GM23338 (cell line): ENCODE data around the gene FBXW4. TPM values are rescaled to one million over a fixed set of nuclear protein-coding genes. Genes with fewer than 3 reads are reported as not detected.

Experiments
- ATAC-seq: fragments of 200-7000 bp; cut with Tn5 transposase; 3 replicates; pipeline ENCODE4 v1.9.1; 2020
- DNase-seq: peaks from one replicate; pipeline ENCODE4 v3.0.0-alpha.2; 2015; ENCODE audit warnings: low spot score
- H2AFZ ChIP-seq: fragments of 200-600 bp; sonication (generic); 2 replicates; pipeline ENCODE4 v1.8.0; 2016; ENCODE audit warnings: antibody characterized with exemption, mild to moderate bottlenecking, moderate library complexity
- H3F3A ChIP-seq: fragments of 200-600 bp; sonication (generic); replicated peaks from 2 replicates; pipeline ENCODE4 v1.8.0; 2017; ENCODE audit warnings: antibody characterized with exemption, mixed run types, low read depth
- H3K27ac ChIP-seq: fragments of 200-600 bp; sonication (generic); 2 replicates; pipeline ENCODE4 v1.6.1; 2016; ENCODE audit warnings: low read depth
- H3K27me3 ChIP-seq: fragments of 200-600 bp; sonication (generic); 2 replicates; pipeline ENCODE4 v1.8.0; 2016; ENCODE audit warnings: mild to moderate bottlenecking, mixed run types, moderate library complexity; ENCODE audit not compliant: insufficient read depth
- H3K36me3 ChIP-seq: fragments of 200-600 bp; sonication (generic); 2 replicates; pipeline ENCODE4 v1.8.0; 2016; ENCODE audit warnings: mild to moderate bottlenecking; ENCODE audit not compliant: insufficient read depth
- H3K4me1 ChIP-seq: fragments of 200-600 bp; sonication (generic); 2 replicates; pipeline ENCODE4 v1.8.0; 2016; ENCODE audit warnings: mild to moderate bottlenecking, moderate library complexity; ENCODE audit not compliant: insufficient read depth
- H3K4me2 ChIP-seq: fragments of 200-600 bp; sonication (generic); 2 replicates; pipeline ENCODE4 v1.7.1; 2017; ENCODE audit warnings: mixed run types
- H3K4me3 ChIP-seq: fragments of 200-600 bp; sonication (generic); 2 replicates; pipeline ENCODE4 v1.6.1; 2016; ENCODE audit warnings: mixed run types
- H3K79me2 ChIP-seq: fragments of 200-600 bp; sonication (generic); replicated peaks from 2 replicates; pipeline ENCODE4 v1.8.0; 2017; ENCODE audit warnings: mild to moderate bottlenecking; ENCODE audit not compliant: insufficient read depth
- H3K9me2 ChIP-seq: fragments of 200-600 bp; sonication (generic); 2 replicates; pipeline ENCODE4 v1.8.0; 2017; ENCODE audit not compliant: insufficient read depth
- H4K20me1 ChIP-seq: fragments of 200-600 bp; sonication (generic); replicated peaks from 2 replicates; pipeline ENCODE4 v1.8.0; 2017; ENCODE audit warnings: mild to moderate bottlenecking; ENCODE audit not compliant: insufficient read depth
- H3K27ac Mint-ChIP-seq: 2 replicates; pipeline ENCODE4 v1.8.0; 2020; ENCODE audit warnings: inconsistent platforms, mild to moderate bottlenecking, moderate library complexity, mixed read lengths
- H3K27me3 Mint-ChIP-seq: 3 replicates; pipeline ENCODE4 v1.8.0; 2022; ENCODE audit warnings: low read depth, mild to moderate bottlenecking, moderate library complexity, mixed read lengths, inconsistent platforms; ENCODE audit not compliant: insufficient read depth, poor library complexity
- H3K36me3 Mint-ChIP-seq: 3 replicates; pipeline ENCODE4 v1.8.0; 2021; ENCODE audit warnings: low read depth, mild to moderate bottlenecking, inconsistent platforms, moderate library complexity, mixed read lengths
- H3K4me1 Mint-ChIP-seq: 3 replicates; pipeline ENCODE4 v1.8.0; 2020; ENCODE audit warnings: mild to moderate bottlenecking, inconsistent platforms, mixed read lengths
- H3K4me3 Mint-ChIP-seq: 3 replicates; pipeline ENCODE4 v1.8.0; 2021; ENCODE audit warnings: moderate library complexity, mild to moderate bottlenecking, inconsistent platforms, mixed read lengths
- H3K9me3 Mint-ChIP-seq: 3 replicates; pipeline ENCODE4 v1.8.0; 2020; ENCODE audit warnings: moderate library complexity, mild to moderate bottlenecking, inconsistent platforms, mixed read lengths
- CTCF ChIP-seq, 2 experiments: fragments of 200-600 bp in 1 of 2; sonication (generic) in 1 of 2; conservative IDR thresholded peaks; 2 replicates each; pipeline versions ENCODE4 v1.5.1 to v1.6.1; 2016 to 2017; ENCODE audit warnings: antibody characterized with exemption in 2 of 2, low read depth in 2 of 2, mild to moderate bottlenecking in 2 of 2, moderate library complexity in 1 of 2
- EZH2 ChIP-seq: fragments of 200-600 bp; sonication (generic); IDR thresholded peaks from one replicate; pipeline ENCODE4 v1.8.0; 2017; ENCODE audit warnings: antibody characterized with exemption, mild to moderate bottlenecking, low read depth; ENCODE audit not compliant: unreplicated experiment
- JUNB ChIP-seq: IDR thresholded peaks from one replicate; pipeline ENCODE4 v1.6.1; 2016; ENCODE audit warnings: antibody characterized with exemption; ENCODE audit not compliant: unreplicated experiment
- NANOG ChIP-seq: IDR thresholded peaks from 2 replicates; pipeline ENCODE4 v1.6.1; 2016; ENCODE audit warnings: antibody characterized with exemption, borderline replicate concordance
- POLR2AphosphoS5 ChIP-seq: IDR thresholded peaks from 2 replicates; pipeline ENCODE4 v1.6.1; 2016; ENCODE audit warnings: antibody characterized with exemption, low read depth
- ZNF114 ChIP-seq: fragments of 250-450 bp; sonication (Bioruptor Pico); IDR thresholded peaks from 2 replicates; pipeline ENCODE4 v1.5.0; 2020; ENCODE audit warnings: mild to moderate bottlenecking, moderate library complexity
- ZNF331 ChIP-seq: fragments of 250-450 bp; sonication (Bioruptor Pico); IDR thresholded peaks from 2 replicates; pipeline ENCODE4 v1.5.0; 2020; ENCODE audit warnings: low read depth, mild to moderate bottlenecking, moderate library complexity
- polyA plus RNA-seq: library from polyadenylated mRNA; unstranded; fragments of >200 nt; fragmentation: Nextera tagmentation; extraction: Ambion mirVana; gene quantifications from 2 replicates; pipeline ENCODE4 v1.2.1, GENCODE V29; 2016
- total RNA-seq: library from RNA; depleted of rRNA; stranded (reverse); fragments of >200 nt; shearing (Covaris generic); gene quantifications from 2 replicates; pipeline ENCODE4 v1.2.3, GENCODE V29; 2014

FBXW4 gene
- total and polyA plus RNA-seq, 2 experiments from 2014 or later, result 8.0 to 18.6 TPM

GRCh38 chr10:101720606-101721230 is 25.7 kb upstream of the FBXW4 start:
- H3K9me2 ChIP-seq, result no peaks in the 10 kb centered on the region
- no peak overlapping the region for H3K4me2 ChIP-seq
- H3K27me3 ChIP-seq, result no peaks in the 10 kb centered on the region
- no peaks in the 10 kb centered on the region for H4K20me1 ChIP-seq
- no peaks in the 10 kb centered on the region for H3F3A ChIP-seq
- H2AFZ ChIP-seq, result no peak overlapping the region
- no peaks in the 10 kb centered on the region for H3K36me3 ChIP-seq
- H3K4me1 Mint-ChIP-seq, result peaks cover 11% of the 10 kb centered on the region
- no peaks in the 10 kb centered on the region for H3K9me3 Mint-ChIP-seq
- TF ChIP-seq NANOG, result no peak
- TF ChIP-seq POLR2AphosphoS5, result no peak
- peak in 1 of 2 experiments; percentile 23; a peak in 2 of 4 replicates for TF ChIP-seq CTCF (conservative IDR thresholded peaks at IDR 0.05; ENCODE audit: low read depth in 2 of 2)
- H3K27me3 Mint-ChIP-seq, result no peaks in the 10 kb centered on the region
- no peak overlapping the region for H3K27ac ChIP-seq
- no peak for DNase-seq
- H3K79me2 ChIP-seq, result no peaks in the 10 kb centered on the region
- H3K4me3 Mint-ChIP-seq, result no peak overlapping the region
- no peak overlapping the region for H3K4me3 ChIP-seq
- no peak overlapping the region for H3K27ac Mint-ChIP-seq
- ATAC-seq, result no peak
- peaks cover 13% of the 10 kb centered on the region for H3K4me1 ChIP-seq
- H3K36me3 Mint-ChIP-seq, result no peaks in the 10 kb centered on the region

GRCh38 chr10:101718690-101719275 is 23.8 kb upstream of the FBXW4 start:
- H3K9me2 ChIP-seq, result no peaks in the 10 kb centered on the region
- Mint-ChIP-seq H3K9me3 (no peaks in the 10 kb centered on the region), H3K27me3 (no peaks in the 10 kb centered on the region), H3K4me1 (no peaks in the 10 kb centered on the region), H3K36me3 (no peaks in the 10 kb centered on the region), H3K4me3 (no peak overlapping the region), H3K27ac (no peak overlapping the region)
- H2AFZ ChIP-seq, result no peak overlapping the region
- H3K4me2 ChIP-seq, result no peak overlapping the region
- TF ChIP-seq NANOG (no peak), EZH2 (no peak), JUNB (no peak), POLR2AphosphoS5 (no peak), ZNF114 (CRISPR knock-in tag) (no peak), ZNF331 (CRISPR knock-in tag) (no peak), CTCF (conservative IDR thresholded peaks at IDR 0.05; ENCODE audit: low read depth in 2 of 2) (no peak)
- no peak for ATAC-seq
- H3K27me3 ChIP-seq, result no peaks in the 10 kb centered on the region
- H3K4me3 ChIP-seq, result no peak overlapping the region
- H3K4me1 ChIP-seq, result no peaks in the 10 kb centered on the region; the same call in 1 of the 2 replicates
- H4K20me1 ChIP-seq, result no peaks in the 10 kb centered on the region
- H3K79me2 ChIP-seq, result no peaks in the 10 kb centered on the region
- no peak overlapping the region for H3K27ac ChIP-seq
- DNase-seq, result no peak
- H3K36me3 ChIP-seq, result no peaks in the 10 kb centered on the region
- no peaks in the 10 kb centered on the region for H3F3A ChIP-seq
